K562 (cell line): ENCODE results near the gene C2orf76. TPM values are rescaled to one million over a fixed set of nuclear protein-coding genes. Genes with fewer than 3 reads are reported as not detected.

Source experiments
- ATAC-seq: fragments of 200-7000 bp; cut with Tn5 transposase; 3 replicates; pipeline ENCODE4 v1.9.1; 2020; ENCODE audit warnings: moderate library complexity
- BruUV-seq: library from RNA; stranded (reverse); fragments of 400-500 nt; replicated peaks from 2 replicates; lab custom pipeline; 2021; lab: Mats Ljungman, UMichigan
- CTCF ChIA-PET: fragments of 300-600 bp; formaldehyde crosslinking; extraction: SDS; loops from one replicate; lab custom pipeline; 2021; ENCODE audit warnings: low intra/inter-chr PET ratio; lab: Yijun Ruan, JAX
- POLR2A ChIA-PET: fragments of 300-600, 350-650 bp; sonication (Branson Sonifier 250); formaldehyde crosslinking; extraction: SDS; loops from one replicate; lab custom pipeline; 2021; ENCODE audit warnings: antibody characterized with exemption, inconsistent platforms; lab: Yijun Ruan, JAX
- DNase-seq, 4 experiments: peaks; one replicate each; pipeline versions ENCODE4 v3.0.0 to v3.0.0-alpha.2; 2011 to 2018; ENCODE audit warnings: low spot score in 3 of 4, mixed read lengths in 3 of 4; ENCODE audit errors: extremely low read depth in 1 of 4
- FAIRE-seq: peaks from 2 replicates; lab custom pipeline; 2011; peaks lifted over from hg19 to GRCh38; lab: Jason Lieb, UNC
- H2AFZ ChIP-seq: 2 replicates; pipeline ENCODE4 v1.6.0; 2011; ENCODE audit warnings: low read depth, low read length, control low read depth, inconsistent platforms
- H3K27ac ChIP-seq: fragments of 200-600 bp; 3 replicates; pipeline ENCODE4 v1.8.0; 2011; ENCODE audit warnings: low read depth, mild to moderate bottlenecking, control low read depth, inconsistent platforms, low read length, moderate library complexity, mixed read lengths; ENCODE audit errors: extremely low read depth
- H3K27me3 ChIP-seq, 2 experiments: fragments of 300-600 bp in 1 of 2; 2 replicates in 1 of 2; 3 replicates in 1 of 2; pipeline versions ENCODE4 v1.6.0 to v1.8.0; 2011; ENCODE audit warnings: inconsistent platforms in 2 of 2, low read length in 2 of 2, mild to moderate bottlenecking in 1 of 2, mixed read lengths in 1 of 2, moderate library complexity in 1 of 2; ENCODE audit not compliant: control insufficient read depth in 2 of 2, insufficient read depth in 2 of 2
- H3K36me3 ChIP-seq: fragments of 300-600 bp; 3 replicates; pipeline ENCODE4 v1.8.0; 2011; ENCODE audit warnings: mild to moderate bottlenecking, low read length, inconsistent platforms; ENCODE audit not compliant: control insufficient read depth, insufficient read depth
- H3K4me1 ChIP-seq, 2 experiments: fragments of 200-600 bp in 1 of 2; replicated peaks in 1 of 2; 2 replicates in 1 of 2; 3 replicates in 1 of 2; pipeline versions ENCODE4 v1.5.1 to v1.8.0; 2011; ENCODE audit warnings: inconsistent platforms in 2 of 2, low read length in 2 of 2, mild to moderate bottlenecking in 1 of 2, mixed read lengths in 1 of 2, moderate library complexity in 1 of 2; ENCODE audit not compliant: control insufficient read depth in 2 of 2, insufficient read depth in 2 of 2
- H3K4me2 ChIP-seq: 2 replicates; pipeline ENCODE4 v1.6.1; 2011; ENCODE audit warnings: low read length, control low read depth, inconsistent platforms, mixed read lengths; ENCODE audit not compliant: insufficient read depth
- H3K4me3 ChIP-seq: fragments of 200-600 bp; sonication (generic), shearing (Covaris generic); 2 replicates; pipeline ENCODE4 v1.5.1; 2016; ENCODE audit warnings: control low read depth, inconsistent platforms
- H3K79me2 ChIP-seq: fragments of 200-600 bp; 3 replicates; pipeline ENCODE4 v1.8.0; 2011; ENCODE audit warnings: low read length, inconsistent platforms; ENCODE audit not compliant: control insufficient read depth, insufficient read depth
- H3K9ac ChIP-seq, 2 experiments: 2 replicates each; pipeline versions ENCODE4 v1.6.0 to v1.6.1; 2011; ENCODE audit warnings: low read depth in 2 of 2, low read length in 2 of 2, control low read depth in 1 of 2, inconsistent platforms in 1 of 2, mild to moderate bottlenecking in 1 of 2, mixed read lengths in 1 of 2; ENCODE audit not compliant: insufficient read depth in 1 of 2
- H3K9me1 ChIP-seq: one replicate; pipeline ENCODE4 v1.6.0; 2011; ENCODE audit warnings: inconsistent platforms, mild to moderate bottlenecking, low read length, moderate library complexity; ENCODE audit not compliant: control insufficient read depth, insufficient read depth
- H3K9me3 ChIP-seq: replicated peaks from 2 replicates; pipeline ENCODE4 v1.5.1; 2011; ENCODE audit warnings: low read depth, low read length, inconsistent platforms; ENCODE audit not compliant: control insufficient read depth, insufficient read depth
- H4K20me1 ChIP-seq: replicated peaks from 2 replicates; pipeline ENCODE4 v1.6.1; 2011; ENCODE audit warnings: low read length, inconsistent platforms, mixed read lengths; ENCODE audit not compliant: control insufficient read depth, insufficient read depth
- ARID3A ChIP-seq: IDR thresholded peaks from 2 replicates; pipeline ENCODE4 v1.6.1; 2012; ENCODE audit warnings: low read depth, low read length, improper control_type of control experiment, borderline replicate concordance
- CBX2 ChIP-seq: fragments of 200-600 bp; sonication (generic); IDR thresholded peaks from one replicate; pipeline ENCODE4 v1.6.1; 2012; ENCODE audit warnings: mild to moderate bottlenecking, low read length, inconsistent platforms; ENCODE audit not compliant: insufficient read depth, poor library complexity, severe bottlenecking
- EZH2 ChIP-seq: IDR thresholded peaks from 2 replicates; pipeline ENCODE4 v1.6.1; 2012; ENCODE audit warnings: low read depth, mild to moderate bottlenecking, inconsistent platforms, low read length, borderline replicate concordance
- GATA2 ChIP-seq: sonication (generic); formaldehyde crosslinking; IDR thresholded peaks from 2 replicates; pipeline ENCODE4 v1.4.0; 2020; ENCODE audit warnings: mild to moderate bottlenecking, missing genetic modification reagents
- HDAC1 ChIP-seq, 2 experiments: fragments of 450-650 bp; IDR thresholded peaks; 2 replicates each; pipeline ENCODE4 v1.6.1; 2016 to 2017; ENCODE audit warnings: inconsistent platforms in 1 of 2, mild to moderate bottlenecking in 1 of 2, moderate library complexity in 1 of 2
- HDAC8 ChIP-seq: fragments of 450-650 bp; IDR thresholded peaks from 2 replicates; pipeline ENCODE4 v1.6.1; 2016; ENCODE audit warnings: mild to moderate bottlenecking, missing genetic modification characterization, moderate library complexity, missing compliant biosample characterization
- HEY1 ChIP-seq: fragments of 250-450 bp; sonication (Bioruptor Pico); IDR thresholded peaks from 2 replicates; pipeline ENCODE4 v1.5.0; 2020; ENCODE audit warnings: mild to moderate bottlenecking, moderate library complexity, borderline replicate concordance
- IRF1 ChIP-seq: sonication (generic); formaldehyde crosslinking; IDR thresholded peaks from 2 replicates; pipeline ENCODE4 v1.8.0; 2022; ENCODE audit warnings: missing genetic modification reagents, mild to moderate bottlenecking, borderline replicate concordance
- MAFF ChIP-seq: IDR thresholded peaks from 2 replicates; pipeline ENCODE4 v1.6.1; 2012; ENCODE audit warnings: low read length, improper control_type of control experiment
- MTA3 ChIP-seq: fragments of 450-650 bp; formaldehyde crosslinking; IDR thresholded peaks from 2 replicates; pipeline ENCODE4 v1.6.1; 2017; ENCODE audit warnings: mild to moderate bottlenecking, borderline replicate concordance
- TCF15 ChIP-seq: fragments of 250-450 bp; sonication (Bioruptor Pico); IDR thresholded peaks from 2 replicates; pipeline ENCODE4 v1.8.0; 2022; ENCODE audit warnings: moderate library complexity, mild to moderate bottlenecking, inconsistent platforms
- ZNF277 ChIP-seq: fragments of 250-450 bp; sonication (Bioruptor Pico); IDR thresholded peaks from 2 replicates; pipeline ENCODE4 v1.8.0; 2022; ENCODE audit warnings: inconsistent platforms, mild to moderate bottlenecking, moderate library complexity, borderline replicate concordance
- ZNF408 ChIP-seq: fragments of 250-450 bp; sonication (Bioruptor Pico); IDR thresholded peaks from 2 replicates; pipeline ENCODE4 v1.4.0; 2020; ENCODE audit warnings: low read depth, mild to moderate bottlenecking, moderate library complexity
- ZNF586 ChIP-seq: fragments of 450-650 bp; formaldehyde crosslinking; conservative IDR thresholded peaks from 2 replicates; pipeline ENCODE4 v1.4.0; 2020; ENCODE audit warnings: mild to moderate bottlenecking, moderate library complexity
- ZNF695 ChIP-seq: fragments of 450-650 bp; formaldehyde crosslinking; IDR thresholded peaks from 2 replicates; pipeline ENCODE4 v1.4.0; 2020; ENCODE audit warnings: mild to moderate bottlenecking, moderate library complexity
- ZNF764 ChIP-seq: fragments of 250-450 bp; sonication (Bioruptor Pico); IDR thresholded peaks from 2 replicates; pipeline ENCODE4 v1.4.0; 2020; ENCODE audit warnings: low read depth, mild to moderate bottlenecking, moderate library complexity
- WGBS: fragments of 100-300 bp; shearing (Covaris generic); methylation state at CpG from one replicate; pipeline ENCODE4 v1.1.6; 2016; ENCODE audit warnings: low coverage, mixed read lengths; ENCODE audit not compliant: insufficient coverage; ENCODE audit errors: missing lambda C conversion rate; 5-methylcytosine and 5-hydroxymethylcytosine counted together
- in situ Hi-C: fragments of 300-500 bp; cut with MboI; formaldehyde crosslinking; loops from 4 replicates; pipeline ENCODE4 v1.15.0; 2018; ENCODE audit warnings: inconsistent platforms, mixed read lengths
- intact Hi-C: fragments of 100-400 bp; cut with micrococcal nuclease; formaldehyde crosslinking; loops from 2 replicates; pipeline ENCODE4 v1.14.2; 2022
- polyA plus RNA-seq, 8 experiments: library from polyadenylated mRNA; depleted of rRNA in 4 of 8; stranded (reverse) in 5 of 8; unstranded in 3 of 8; fragments of >200 nt; fragmentation: Nextera tagmentation in 2 of 8; fragmentation: Illumina TruSeq in 1 of 8; extraction: Ambion mirVana in 2 of 8; extraction: Trizol in 1 of 8; gene quantifications; 2 replicates each; pipeline versions ENCODE4 v1.2.1 to v1.2.3, GENCODE V29; 2011 to 2014; ENCODE audit warnings: inconsistent platforms in 1 of 8, missing spikeins in 1 of 8
- total RNA-seq, 7 experiments: library from RNA; depleted of rRNA in 6 of 7; stranded (reverse); fragments of >200 nt in 6 of 7; fragmentation: Illumina TruSeq in 2 of 7; extraction: Trizol in 2 of 7; gene quantifications; 2 replicates each; pipeline versions ENCODE4 v1.2.1 to v1.2.3, GENCODE V29; 2011 to 2021; ENCODE audit warnings: low replicate concordance in 1 of 7

The C2orf76 gene
- total and polyA plus RNA-seq, 9 of the 15 experiments (the other 6 are each of a cell fraction or from before 2014, with no cell fraction given) = 4.8 to 26.2 (median 14.5) TPM

- TF ChIP-seq ARID3A (no peak), HEY1 (no peak), CBX2 (no peak), ZNF408 (CRISPR knock-in tag) (no peak)
Measured at GRCh38 chr2:119316066-119316465, 50.6 kb downstream of the C2orf76 start (continued).

- no peak overlapping the region for H3K27ac ChIP-seq
- WGBS = 15% methylated on average over 4 of the region's 4 CpGs
Measured at GRCh38 chr2:119315241-119315925, 51.3 kb downstream of the C2orf76 start.

More at GRCh38 chr2:119315241-119315925, 51.3 kb downstream of the C2orf76 start:
- DNase-seq (no peak), FAIRE-seq (no peak)
- CTCF ChIA-PET = no interaction called here
- H3K27me3 ChIP-seq = 0 out of 5 replicates have a peak, but pooled peaks cover 0 to 5% of the 10 kb centered on the region in 2 experiments
- POLR2A ChIA-PET = no interaction called here
- no peaks in the 10 kb centered on the region for H3K9me1 ChIP-seq
- H3K9ac ChIP-seq = no peak overlapping the region
- H3K9me3 ChIP-seq = no peaks in the 10 kb centered on the region
- no peaks in the 10 kb centered on the region for H3K36me3 ChIP-seq
- no peak overlapping the region for H2AFZ ChIP-seq
- in situ Hi-C loops = no loop called here
- H3K79me2 ChIP-seq = no peaks in the 10 kb centered on the region
- TF ChIP-seq ZNF764 (no peak), HDAC1 (IDR thresholded peaks at IDR 0.05) (no peak), IRF1 (CRISPR knock-in tag) (no peak), GATA2 (CRISPR knock-in tag) (no peak), ZNF695 (CRISPR knock-in tag) (no peak), EZH2 (no peak), ZNF277 (no peak), HDAC8 (no peak), MTA3 (no peak), ZNF586 (no peak), TCF15 (CRISPR knock-in tag) (no peak), MAFF (no peak)
- TF ChIP-seq, all 486 proteins: peak for 0
- H3K4me2 ChIP-seq = no peak overlapping the region
- H3K4me1 ChIP-seq = no peaks in the 10 kb centered on the region
- intact Hi-C loops = loop anchor here (5.0 kb wide), 1 partner anchor 72 kb away; no protein-coding TSS in a partner anchor
- BruUV-seq = no TSS peak
- no peak for ATAC-seq
- H4K20me1 ChIP-seq = 0 out of 2 replicates have a peak, but pooled peaks cover 2% of the 10 kb centered on the region
- no peak overlapping the region for H3K4me3 ChIP-seq
